ENCODE measurements around the gene RSPH10B.
"Not testable (repeated sequence)": the region's sequence is repeated elsewhere in the genome, so short reads cannot be mapped to it uniquely, and the experiment has no call there.

DNA sequence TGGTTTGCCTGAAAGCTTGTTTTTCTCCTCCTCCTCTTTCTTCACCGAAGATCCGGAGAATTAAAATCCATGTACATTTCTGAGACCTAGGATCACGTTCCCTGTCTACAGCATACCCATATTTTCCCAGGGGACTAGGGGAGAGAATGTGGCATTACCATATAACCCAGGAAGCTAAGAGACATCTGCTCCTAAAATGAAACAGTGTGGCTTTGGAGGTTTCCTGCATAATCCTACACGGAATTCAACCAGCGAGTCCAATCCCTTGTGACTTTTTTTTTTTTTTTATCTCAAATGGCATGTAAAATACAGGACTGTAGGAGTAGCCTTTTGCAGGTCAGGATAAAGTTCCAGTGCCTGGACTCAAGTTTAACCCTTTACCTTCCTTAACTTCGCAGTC lies 61.7 kb downstream of the RSPH10B start:
- TF ChIP-seq, protein P1, sequence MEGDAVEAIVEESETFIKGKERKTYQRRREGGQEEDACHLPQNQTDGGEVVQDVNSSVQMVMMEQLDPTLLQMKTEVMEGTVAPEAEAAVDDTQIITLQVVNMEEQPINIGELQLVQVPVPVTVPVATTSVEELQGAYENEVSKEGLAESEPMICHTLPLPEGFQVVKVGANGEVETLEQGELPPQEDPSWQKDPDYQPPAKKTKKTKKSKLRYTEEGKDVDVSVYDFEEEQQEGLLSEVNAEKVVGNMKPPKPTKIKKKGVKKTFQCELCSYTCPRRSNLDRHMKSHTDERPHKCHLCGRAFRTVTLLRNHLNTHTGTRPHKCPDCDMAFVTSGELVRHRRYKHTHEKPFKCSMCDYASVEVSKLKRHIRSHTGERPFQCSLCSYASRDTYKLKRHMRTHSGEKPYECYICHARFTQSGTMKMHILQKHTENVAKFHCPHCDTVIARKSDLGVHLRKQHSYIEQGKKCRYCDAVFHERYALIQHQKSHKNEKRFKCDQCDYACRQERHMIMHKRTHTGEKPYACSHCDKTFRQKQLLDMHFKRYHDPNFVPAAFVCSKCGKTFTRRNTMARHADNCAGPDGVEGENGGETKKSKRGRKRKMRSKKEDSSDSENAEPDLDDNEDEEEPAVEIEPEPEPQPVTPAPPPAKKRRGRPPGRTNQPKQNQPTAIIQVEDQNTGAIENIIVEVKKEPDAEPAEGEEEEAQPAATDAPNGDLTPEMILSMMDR (IDR thresholded peaks at IDR 0.05) = not testable (repeated sequence)
- TF ChIP-seq EZH2 (IDR thresholded peaks at IDR 0.05; ENCODE audit: borderline replicate concordance, insufficient read depth, low read depth, low read length, poor library complexity, severe bottlenecking) = not testable (repeated sequence)

Data from B cell (primary cell).